GM18909 (cell line): Measurements from ENCODE around the gene NLRP14.

ENCODE experiments used
- ATAC-seq: cut with Tn5 transposase; IDR thresholded peaks from one replicate; pipeline ENCODE4 v1.9.1; 2021; ENCODE audit warnings: mild to moderate bottlenecking; ENCODE audit not compliant: unreplicated experiment, poor library complexity

The NLRP14 gene

GRCh38 chr11:7046474-7047175 lies 26.3 kb downstream of the NLRP14 start:
- no peak for ATAC-seq

- no peak for ATAC-seq
Observed at GRCh38 chr11:7050191-7050590, 29.9 kb downstream of the NLRP14 start.

GRCh38 chr11:7056828-7057513 lies 36.7 kb downstream of the NLRP14 start:
- ATAC-seq, result no peak

GRCh38 chr11:7057641-7058040 lies 37.4 kb downstream of the NLRP14 start:
- no peak for ATAC-seq

GRCh38 chr11:7060868-7061267 lies 40.6 kb downstream of the NLRP14 start:
- ATAC-seq, result no peak

GRCh38 chr11:7062534-7062933 lies 42.3 kb downstream of the NLRP14 start:
- ATAC-seq, result no peak

GRCh38 chr11:7072401-7073028 lies 52.2 kb downstream of the NLRP14 start:
- ATAC-seq, result no peak

GRCh38 chr11:7077101-7077500 lies 56.8 kb downstream of the NLRP14 start:
- no peak for ATAC-seq

GRCh38 chr11:7079545-7080135 lies 59.4 kb downstream of the NLRP14 start:
- no peak for ATAC-seq

GRCh38 chr11:7080900-7081299 lies 60.6 kb downstream of the NLRP14 start:
- no peak for ATAC-seq

- ATAC-seq, result no peak
Observed at GRCh38 chr11:7081441-7081840, 61.2 kb downstream of the NLRP14 start.

GRCh38 chr11:7088921-7089320 lies 68.6 kb downstream of the NLRP14 start, which contains the start of gene RBMXL2:
TSS of gene RBMXL2 (plus strand) at chr11:7088998. CDS start at chr11:7089121, 123 bp downstream.
- ATAC-seq, result no peak

GRCh38 chr11:7089328-7090251 lies 69.3 kb downstream of the NLRP14 start:
- ATAC-seq, result no peak

GRCh38 chr11:7098235-7098832 lies 78.1 kb downstream of the NLRP14 start:
- peak; percentile 86 for ATAC-seq

GRCh38 chr11:7115780-7116179 lies 95.5 kb downstream of the NLRP14 start:
- ATAC-seq, result no peak

GRCh38 chr11:7116370-7116769 lies 96.1 kb downstream of the NLRP14 start:
- ATAC-seq, result no peak
